HL-60/S4 (cell line): ENCODE data around the gene ATG9B.

ENCODE experiments used
- in situ Hi-C: fragments of 300-500 bp; cut with MboI; formaldehyde crosslinking; loops from 2 replicates; pipeline ENCODE4 v1.14.3; 2022; ENCODE audit warnings: low sequenced_read_pairs

Gene ATG9B, protein sequence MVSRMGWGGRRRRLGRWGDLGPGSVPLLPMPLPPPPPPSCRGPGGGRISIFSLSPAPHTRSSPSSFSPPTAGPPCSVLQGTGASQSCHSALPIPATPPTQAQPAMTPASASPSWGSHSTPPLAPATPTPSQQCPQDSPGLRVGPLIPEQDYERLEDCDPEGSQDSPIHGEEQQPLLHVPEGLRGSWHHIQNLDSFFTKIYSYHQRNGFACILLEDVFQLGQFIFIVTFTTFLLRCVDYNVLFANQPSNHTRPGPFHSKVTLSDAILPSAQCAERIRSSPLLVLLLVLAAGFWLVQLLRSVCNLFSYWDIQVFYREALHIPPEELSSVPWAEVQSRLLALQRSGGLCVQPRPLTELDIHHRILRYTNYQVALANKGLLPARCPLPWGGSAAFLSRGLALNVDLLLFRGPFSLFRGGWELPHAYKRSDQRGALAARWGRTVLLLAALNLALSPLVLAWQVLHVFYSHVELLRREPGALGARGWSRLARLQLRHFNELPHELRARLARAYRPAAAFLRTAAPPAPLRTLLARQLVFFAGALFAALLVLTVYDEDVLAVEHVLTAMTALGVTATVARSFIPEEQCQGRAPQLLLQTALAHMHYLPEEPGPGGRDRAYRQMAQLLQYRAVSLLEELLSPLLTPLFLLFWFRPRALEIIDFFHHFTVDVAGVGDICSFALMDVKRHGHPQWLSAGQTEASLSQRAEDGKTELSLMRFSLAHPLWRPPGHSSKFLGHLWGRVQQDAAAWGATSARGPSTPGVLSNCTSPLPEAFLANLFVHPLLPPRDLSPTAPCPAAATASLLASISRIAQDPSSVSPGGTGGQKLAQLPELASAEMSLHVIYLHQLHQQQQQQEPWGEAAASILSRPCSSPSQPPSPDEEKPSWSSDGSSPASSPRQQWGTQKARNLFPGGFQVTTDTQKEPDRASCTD

DNA sequence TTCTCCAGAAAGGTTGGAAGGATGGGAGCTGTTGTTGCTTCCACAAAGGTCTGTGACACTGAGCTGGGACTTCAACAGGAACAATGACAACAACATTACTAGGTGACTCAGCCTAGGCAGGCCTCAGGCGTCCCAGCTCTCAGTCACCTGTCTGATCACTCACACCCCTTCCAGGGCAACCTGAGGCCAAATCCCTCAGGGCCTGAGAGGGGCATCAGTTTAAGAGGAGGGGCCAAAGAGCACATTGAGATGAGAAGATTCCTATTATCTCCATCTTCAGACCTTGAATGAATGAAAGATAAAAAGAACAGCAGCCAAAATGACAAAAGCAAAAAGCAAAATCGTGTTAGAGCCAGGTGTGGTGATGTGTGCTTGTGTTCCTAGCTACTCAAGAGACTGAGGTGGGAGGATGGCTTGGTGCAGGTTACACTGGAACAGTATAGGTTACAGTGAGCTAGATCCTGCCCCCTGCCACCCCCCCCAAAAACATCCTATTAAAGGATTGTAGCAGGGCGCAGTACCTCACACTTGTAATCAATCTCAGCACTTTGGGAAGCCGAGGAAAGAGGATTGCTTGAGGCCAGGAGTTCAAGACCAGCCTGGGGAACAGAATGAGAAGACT is at the start of gene ATG9B:
Gene ATG9B, minus strand, starts transcription at position 60 of the 622 bp plus-strand sequence. CDS start 71 bp downstream, outside the sequence.
- in situ Hi-C loops, result no loop called here

DNA sequence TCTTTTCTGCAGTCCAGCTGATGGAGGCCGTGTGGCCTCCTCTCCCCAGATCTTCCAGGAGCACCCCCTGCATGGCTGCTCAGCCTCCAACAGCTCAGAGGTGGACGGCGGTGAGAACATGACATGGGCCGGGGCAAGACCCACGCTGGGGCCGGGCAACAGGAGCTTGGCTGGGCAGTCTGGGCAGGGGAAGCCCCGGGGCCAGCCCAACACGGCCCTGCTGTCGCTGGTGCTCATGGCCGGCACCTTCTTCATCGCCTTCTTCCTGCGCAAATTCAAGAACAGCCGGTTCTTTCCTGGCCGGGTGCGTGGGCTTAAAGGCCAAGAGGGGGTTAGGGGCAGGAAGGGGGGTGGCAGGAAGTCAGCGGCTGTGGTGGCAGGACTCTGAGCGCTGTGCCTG is 49.7 kb upstream of the ATG9B start:
- in situ Hi-C loops, result no loop called here

DNA sequence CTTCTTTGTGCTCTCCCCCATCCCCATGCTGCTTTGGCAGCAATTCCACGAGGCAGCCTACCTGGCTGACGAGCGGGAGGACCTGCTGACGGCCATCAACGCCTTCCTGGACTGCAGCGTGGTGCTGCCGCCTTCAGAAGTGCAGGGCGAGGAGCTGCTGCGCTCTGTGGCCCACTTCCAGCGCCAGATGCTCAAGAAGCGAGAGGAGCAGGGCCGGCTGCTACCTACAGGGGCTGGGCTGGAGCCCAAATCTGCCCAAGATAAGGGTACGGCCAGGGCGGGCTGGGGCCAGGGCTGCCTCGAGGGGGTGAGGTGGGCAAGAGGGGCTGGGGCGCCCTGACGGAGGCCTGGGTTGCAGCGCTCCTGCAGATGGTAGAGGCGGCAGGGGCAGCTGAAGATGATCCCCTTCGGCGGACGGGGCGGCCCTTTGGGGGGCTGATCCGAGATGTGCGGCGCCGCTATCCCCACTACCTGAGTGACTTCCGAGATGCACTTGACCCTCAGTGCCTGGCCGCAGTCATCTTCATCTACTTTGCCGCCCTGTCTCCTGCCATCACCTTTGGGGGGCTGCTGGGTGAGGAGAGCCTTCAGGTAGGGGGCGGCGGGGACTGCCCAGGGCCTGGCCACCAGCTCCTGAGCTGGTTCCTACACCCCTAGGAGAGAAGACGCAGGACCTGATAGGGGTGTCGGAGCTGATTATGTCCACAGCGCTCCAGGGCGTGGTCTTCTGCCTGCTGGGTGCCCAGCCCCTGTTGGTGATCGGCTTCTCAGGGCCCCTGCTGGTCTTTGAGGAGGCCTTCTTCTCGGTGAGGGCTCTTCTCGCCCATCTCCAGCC is 47.0 kb upstream of the ATG9B start:
- in situ Hi-C loops, result no loop called here

DNA sequence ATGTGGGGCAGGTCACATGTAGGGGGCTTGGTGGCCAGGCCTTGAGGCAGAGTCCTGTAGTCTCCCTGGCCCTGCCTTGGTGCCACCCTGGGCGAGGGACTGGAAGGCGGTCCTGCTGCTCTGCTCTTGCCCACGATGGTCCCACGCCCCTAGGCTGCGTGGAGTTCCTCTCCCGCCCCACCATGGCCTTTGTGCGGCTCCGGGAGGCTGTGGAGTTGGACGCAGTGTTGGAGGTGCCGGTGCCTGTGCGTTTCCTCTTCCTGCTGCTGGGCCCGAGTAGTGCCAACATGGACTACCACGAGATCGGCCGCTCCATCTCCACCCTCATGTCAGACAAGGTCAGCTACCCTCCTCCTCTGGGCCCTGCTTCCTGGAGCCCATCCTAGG is 46.3 kb upstream of the ATG9B start:
- in situ Hi-C loops, result no loop called here

DNA sequence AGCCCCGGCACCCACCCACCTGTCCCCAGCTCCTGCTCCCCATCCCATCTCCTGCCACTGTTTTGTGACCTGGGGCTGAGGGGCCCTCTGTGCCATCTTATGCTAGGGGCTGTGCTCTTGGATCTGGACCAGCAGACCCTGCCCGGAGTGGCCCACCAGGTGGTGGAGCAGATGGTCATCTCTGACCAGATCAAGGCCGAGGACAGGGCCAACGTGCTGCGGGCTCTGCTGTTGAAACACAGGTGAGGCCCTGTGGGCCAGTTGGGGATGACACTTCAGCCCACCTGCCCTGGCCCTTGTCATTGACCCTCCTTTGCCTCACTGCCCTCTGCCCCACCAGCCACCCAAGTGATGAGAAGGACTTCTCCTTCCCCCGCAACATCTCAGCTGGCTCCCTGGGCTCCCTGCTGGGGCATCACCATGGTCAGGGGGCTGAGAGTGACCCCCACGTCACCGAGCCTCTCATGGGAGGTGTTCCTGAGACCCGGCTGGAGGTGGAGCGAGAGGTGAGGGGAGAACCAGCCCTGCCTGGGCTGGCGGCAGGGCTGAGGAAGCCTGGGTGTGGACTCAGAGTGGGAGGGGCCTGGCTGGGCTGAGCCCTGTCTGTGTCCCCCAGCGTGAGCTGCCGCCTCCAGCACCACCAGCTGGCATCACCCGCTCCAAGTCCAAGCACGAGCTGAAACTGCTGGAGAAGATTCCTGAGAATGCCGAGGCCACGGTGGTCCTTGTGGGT is 45.7 kb upstream of the ATG9B start:
- in situ Hi-C loops, result no loop called here

DNA sequence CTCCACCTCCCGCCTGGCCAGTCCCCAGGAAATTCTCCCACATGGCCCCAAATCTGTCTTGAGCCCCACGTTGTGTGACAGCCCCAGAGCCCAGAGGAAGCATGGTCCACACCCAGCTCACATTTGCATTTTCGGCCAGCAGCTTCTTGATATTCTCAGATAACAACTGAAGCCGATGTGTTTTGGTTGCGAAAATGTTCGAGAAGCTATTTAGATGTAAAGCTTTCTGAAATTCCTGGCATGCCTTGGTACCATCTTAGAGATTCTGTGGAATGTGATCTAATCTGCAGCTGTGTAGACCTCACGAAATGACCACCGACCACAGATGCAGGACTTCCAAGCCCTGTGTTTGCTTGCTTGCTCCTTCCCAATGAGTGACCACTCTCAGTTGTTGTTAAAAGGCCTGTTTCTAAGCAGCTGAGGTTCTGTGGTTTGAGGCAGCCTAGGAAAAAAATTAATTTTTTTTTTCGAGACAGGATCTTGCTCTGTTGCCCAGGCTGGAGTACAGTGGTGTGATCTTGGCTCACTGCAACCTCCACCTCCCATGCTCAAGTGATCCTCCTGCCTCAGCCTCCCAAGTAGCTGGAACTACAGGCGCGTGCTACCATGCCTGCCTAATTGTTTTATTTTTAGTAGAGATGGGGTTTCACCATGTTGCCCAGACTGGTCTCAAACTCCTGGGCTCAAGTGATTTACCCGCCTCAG is 43.9 kb upstream of the ATG9B start:
- in situ Hi-C loops, result no loop called here

DNA sequence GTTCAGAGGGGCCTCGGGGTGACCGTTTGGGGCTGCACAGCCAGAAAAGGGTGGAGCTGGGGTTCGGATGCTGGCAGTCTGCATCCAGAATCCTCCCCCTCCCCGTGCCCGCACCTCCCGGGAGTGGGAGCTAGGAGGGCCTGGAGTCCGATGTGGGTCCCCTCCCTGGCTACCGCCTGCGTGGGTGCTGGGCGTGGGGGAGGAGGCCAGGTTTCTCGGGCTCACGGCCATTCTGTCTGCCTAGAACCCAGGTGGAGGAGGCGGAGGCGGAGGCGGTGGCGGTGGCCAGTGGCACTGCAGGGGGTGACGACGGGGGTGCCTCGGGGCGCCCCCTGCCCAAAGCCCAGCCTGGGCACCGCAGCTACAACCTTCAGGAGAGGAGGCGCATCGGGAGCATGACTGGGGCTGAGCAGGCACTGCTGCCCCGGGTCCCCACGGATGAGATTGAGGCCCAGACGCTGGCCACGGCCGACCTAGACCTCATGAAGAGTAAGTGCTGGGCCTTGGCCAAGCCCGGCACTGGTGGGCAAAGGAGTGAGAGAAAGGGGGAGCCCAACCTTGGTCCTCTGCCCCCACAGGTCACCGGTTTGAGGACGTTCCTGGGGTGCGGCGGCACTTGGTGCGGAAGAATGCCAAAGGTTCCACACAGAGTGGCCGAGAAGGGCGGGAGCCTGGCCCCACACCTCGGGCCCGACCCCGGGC is 42.1 kb upstream of the ATG9B start:
- in situ Hi-C loops, result no loop called here

DNA sequence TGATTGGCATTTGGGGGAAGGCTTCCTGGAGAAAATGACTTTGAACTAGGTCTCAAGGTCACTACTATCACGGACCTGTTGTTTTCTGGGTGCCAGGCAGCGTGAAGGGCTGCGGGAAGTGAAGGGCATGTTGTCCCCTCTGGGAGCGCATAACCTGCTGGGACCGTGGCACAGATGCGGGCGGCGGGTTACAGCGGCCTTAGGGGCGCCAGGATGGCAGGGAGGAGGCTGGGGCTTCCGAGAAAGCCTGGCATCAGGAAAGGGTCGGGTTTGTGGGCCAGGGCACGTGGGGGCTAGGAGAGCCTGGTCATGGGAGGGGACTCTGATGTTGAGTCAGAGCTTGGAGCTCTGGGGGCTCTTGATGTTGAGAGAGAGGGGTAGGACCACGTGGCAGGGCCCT is 41.2 kb upstream of the ATG9B start:
- in situ Hi-C loops, result no loop called here

DNA sequence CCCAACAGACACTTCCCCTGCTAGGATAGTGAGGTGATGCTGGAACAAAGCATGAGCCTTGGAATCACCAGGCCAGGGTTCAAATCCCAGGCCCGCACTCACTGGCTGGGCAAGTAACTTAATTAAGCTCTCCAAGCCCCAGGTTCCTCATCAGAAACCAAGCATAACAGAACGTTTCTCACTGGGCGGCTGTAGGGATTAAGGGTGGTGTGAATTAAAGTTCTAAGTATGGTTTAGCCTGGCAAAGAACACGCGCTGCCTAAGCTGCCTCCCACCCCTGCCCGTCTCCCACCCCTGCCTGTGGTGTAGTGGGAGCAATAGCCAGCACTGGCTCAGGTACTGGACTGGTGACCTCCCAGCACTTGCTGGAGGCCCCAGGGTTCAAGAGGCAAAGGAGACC is 40.7 kb upstream of the ATG9B start:
- in situ Hi-C loops, result no loop called here

DNA sequence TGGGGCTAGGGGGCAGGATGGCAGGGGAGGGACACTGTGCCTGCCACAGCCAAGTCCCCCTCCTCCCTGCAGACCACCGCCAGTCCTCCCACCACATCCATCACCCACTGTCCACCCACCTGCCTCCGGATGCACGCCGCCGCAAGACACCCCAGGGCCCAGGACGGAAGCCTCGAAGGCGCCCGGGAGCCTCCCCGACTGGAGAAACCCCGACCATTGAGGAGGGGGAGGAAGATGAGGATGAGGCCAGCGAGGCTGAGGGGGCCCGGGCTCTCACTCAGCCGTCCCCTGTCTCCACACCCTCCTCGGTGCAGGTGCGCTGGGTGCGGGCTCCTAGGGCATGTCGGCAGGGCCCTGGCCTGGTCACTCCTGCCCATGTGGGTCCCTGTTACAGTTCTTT is 40.2 kb upstream of the ATG9B start:
- in situ Hi-C loops, result no loop called here

DNA sequence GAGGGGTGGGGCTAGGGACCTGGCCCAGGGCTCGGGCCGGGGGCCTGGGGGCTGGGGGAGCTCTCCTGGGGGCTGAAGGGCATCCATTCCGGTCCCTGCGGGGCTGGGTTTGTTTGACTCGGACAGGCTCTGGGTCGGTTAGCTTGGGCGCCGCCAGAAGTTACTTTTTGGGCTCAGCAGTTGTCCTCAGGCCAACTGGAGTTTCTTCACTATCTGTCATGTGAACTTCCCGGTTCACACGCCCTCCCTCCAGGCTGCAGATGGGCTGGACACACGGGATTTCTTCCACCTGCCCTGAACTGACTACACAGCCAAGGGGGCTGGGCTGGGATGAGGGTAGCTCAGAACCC is 38.9 kb upstream of the ATG9B start:
- in situ Hi-C loops, result no loop called here

DNA sequence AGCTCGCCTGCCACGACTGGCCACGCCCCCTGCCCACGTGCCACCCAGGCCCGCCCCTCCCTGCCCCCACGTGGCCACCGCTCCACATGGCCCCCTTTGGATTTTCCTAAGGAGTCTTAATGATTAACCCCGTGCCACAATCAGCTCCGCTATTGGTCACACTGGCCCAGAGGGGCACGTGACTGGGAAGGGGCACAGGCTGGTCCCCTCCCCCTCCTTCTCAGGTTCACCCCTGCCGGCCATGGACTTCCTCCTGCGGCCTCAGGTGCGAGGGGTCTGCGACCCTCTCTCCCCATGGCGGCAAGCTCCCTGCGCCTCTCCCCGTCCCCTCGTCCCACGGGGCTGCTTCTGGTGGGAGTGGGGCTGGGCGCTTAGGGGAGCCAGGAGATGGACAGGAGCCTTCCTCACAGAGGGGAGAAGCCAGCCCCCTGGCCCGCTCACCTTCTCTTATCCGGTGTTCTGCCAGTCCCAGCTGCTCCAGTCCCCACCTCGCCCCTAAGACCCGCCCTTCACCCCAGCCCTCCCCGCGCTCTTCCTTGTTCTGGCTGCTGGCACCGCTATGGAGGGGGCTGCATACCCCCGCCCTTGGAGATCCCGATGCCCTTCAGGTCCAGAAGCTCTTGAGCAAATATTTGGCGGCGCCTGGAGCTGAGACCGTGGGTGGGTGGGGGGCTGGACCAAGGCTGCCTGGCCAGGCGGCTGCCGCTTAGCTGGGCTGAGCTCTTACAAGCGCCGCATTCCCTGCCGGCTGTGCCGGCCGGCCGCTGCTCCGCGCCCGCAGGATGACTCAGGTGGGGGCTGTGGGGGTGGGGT is 38.3 kb upstream of the ATG9B start:
- in situ Hi-C loops, result no loop called here

DNA sequence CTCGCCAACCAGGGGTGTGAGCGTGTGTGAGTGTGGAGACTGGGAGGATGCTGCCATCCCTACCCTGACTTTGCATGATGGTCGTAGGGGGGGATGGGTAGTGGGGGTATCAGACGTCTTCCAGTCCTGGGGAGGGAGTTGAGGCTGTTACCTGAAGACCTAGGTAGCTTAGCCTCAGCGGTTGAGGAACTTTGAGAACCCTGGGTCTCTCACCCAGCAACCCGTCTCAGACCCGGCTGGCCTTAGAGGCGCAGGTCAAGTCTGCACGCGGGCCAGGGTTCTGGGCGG is 37.8 kb upstream of the ATG9B start:
- in situ Hi-C loops, result no loop called here

DNA sequence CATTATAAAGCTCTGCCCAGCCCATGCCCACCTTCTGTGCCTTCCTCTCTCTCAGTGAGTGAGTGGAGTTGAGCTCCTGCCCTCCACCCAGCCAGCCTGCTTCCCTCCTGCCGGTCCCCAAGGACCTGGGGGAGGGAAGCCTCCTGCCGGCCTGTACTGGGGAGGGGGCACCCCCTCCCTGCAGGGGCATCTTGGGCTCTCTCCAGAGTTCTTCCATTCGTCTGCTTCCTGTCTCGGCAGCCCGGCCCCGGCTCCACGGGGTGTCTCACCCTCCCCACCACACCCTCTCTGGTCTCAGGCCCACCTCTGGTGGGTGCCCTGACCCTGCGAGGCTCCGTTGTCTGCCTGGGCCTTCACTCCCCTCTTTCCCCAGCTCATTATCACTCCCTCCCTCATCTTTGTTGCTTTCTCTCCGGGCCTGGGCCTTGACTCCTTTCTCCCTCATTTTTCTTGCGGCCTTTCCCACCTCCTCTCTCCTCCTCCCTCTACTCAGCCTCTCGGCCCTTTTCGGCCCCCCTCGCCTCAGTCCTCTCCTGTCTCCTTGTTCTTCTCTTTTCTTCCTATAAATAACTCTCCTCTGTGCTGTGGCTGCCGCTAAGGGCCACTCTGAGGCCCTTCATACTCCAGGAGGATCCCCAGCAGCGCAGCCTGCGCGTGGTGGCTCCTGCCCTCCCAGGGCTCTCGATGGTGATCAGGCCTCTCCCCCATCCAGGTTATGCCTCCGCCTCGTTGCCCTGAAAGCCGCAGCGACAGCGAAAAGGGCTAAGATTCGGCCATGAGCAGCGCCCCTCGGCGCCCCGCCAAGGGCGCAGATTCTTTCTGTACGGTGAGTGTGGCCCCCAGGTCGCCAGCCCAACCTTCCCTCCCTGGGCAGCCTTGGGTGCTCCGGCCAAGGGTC is 37.2 kb upstream of the ATG9B start:
- in situ Hi-C loops, result no loop called here

DNA sequence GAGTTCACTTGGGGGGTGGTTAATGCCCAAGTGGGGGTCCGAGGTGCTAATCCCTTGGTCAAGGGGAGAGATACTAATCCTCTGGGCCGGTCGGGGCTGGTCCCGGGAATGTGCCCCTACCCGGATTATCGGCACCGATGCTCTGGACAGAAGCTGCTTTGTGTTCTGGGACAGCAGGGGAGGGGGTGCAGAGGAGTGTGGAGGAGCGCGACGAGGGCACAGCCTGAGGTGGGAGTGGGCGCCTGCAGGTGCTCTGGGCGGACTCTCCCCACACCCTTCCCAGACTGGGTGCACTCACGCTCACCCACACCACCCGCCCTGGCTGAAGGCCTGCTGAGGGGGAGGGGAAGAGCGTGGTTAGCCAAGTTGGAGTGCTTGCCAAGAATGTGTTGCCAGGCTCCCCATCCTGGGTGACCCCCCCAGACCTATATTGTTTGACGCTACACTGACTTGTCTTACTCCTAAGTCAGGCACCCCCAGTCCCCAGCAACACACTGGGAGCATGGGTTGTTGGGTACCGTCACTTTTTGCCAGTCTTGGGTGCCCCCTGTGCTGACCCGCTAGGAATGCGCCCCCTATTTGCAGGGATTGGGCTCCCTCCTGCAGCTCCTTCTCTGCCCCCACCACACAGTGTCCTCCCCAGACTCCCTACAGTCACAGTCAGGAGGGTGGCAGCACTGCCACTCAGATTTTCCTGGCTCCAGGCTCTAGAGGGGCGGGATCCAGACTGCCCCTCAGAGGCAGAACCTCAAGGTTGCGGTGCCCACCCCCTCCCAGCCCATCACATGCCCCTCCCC is 36.3 kb upstream of the ATG9B start:
- in situ Hi-C loops, result no loop called here

DNA sequence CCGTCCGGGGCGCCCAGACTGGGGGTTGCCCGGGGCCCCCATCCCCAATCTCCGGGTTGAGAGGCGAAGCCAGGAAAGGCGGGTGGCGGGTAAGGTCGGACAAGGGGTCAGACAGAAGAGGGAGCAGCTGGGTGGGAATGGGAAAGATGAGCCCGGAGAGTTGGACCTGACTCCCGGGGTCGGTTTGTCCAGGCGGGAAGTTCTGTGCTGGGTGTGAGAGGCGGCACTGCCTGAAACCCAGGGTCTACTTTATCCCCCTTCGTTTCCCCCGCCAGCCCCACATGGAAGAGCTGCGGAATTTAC is 35.8 kb upstream of the ATG9B start:
- in situ Hi-C loops, result no loop called here
